ENCODE data around the gene WDR20. TPM values are rescaled to one million over a fixed set of nuclear protein-coding genes. Genes with fewer than 3 reads are reported as not detected.
A peak's percentile ranks its signal among the peaks of the same experiment; 100 is the strongest.

Gene WDR20
- total and polyA plus RNA-seq, 2 of the 4 experiments (the other 2 are of a cell fraction), result 20.3 to 27.4 TPM

DNA sequence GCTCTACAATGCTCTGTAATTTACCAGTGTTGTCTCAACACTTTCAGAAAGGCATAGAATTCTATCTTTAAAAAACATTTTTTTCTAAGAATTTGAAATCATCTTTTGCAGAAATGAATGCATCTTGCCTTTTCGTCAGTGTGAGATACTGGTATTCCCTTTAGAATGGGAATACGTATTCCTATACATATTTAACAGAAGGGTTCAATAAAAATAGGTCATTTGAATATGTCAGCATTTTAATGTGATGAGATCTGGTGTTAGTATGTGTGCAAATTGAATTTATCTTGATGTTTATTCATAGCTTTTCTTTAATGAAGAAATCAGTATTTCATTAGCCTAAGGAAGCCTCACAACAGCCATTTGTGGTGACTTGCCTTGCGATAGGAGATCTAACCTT, 44.2 kb downstream of the WDR20 start:
- POLR2A ChIA-PET (ENCODE audit: unreplicated experiment), result no interaction called here
- H3K9me3 ChIP-seq (ENCODE audit: control insufficient read depth, insufficient read depth, low read length), result no peaks in the 10 kb centered on the region
- H3K23ac ChIP-seq (ENCODE audit: low read depth, low read length), result no peak overlapping the region
- intact Hi-C loops (cut with micrococcal nuclease), result no loop called here
- H3K14ac ChIP-seq (replicated peaks; ENCODE audit: low read depth, low read length), result no peak overlapping the region
- no peak overlapping the region for H4K5ac ChIP-seq (ENCODE audit: low read depth, low read length)
- no peak overlapping the region for H2BK5ac ChIP-seq (ENCODE audit: low read depth, low read length, poor library complexity, severe bottlenecking)
- no peak overlapping the region for H2BK120ac ChIP-seq (ENCODE audit: low read depth, low read length)
- no peak overlapping the region for H3K27ac ChIP-seq (ENCODE audit: insufficient read depth, low read length)
- H3K4me1 ChIP-seq (ENCODE audit: control insufficient read depth, insufficient read depth, low read length), result peaks cover 11% of the 10 kb centered on the region
- peaks cover 47 to 80% of the 10 kb centered on the region in 2 experiments for H3K79me1 ChIP-seq (ENCODE audit: low read depth in 1 of 2, low read length in 2 of 2)
- in situ Hi-C loops (cut with MboI; ENCODE audit: low sequenced_read_pairs), result no loop called here
- CTCF ChIA-PET, result no interaction called here
- H2AK5ac ChIP-seq (ENCODE audit: low read depth, low read length), result no peak overlapping the region
- no peak overlapping the region for H2BK15ac ChIP-seq (ENCODE audit: low read depth, low read length)
- no peak overlapping the region for H2BK20ac ChIP-seq (ENCODE audit: low read depth, low read length)
- no peak overlapping the region for H3K56ac ChIP-seq (ENCODE audit: extremely low read depth, insufficient read depth, low read length)
- H2AK9ac ChIP-seq (replicated peaks; ENCODE audit: low read depth, low read length, poor library complexity), result no peak overlapping the region
- H3K4me3 ChIP-seq (ENCODE audit: insufficient read depth, low read depth, low read length), result no peak overlapping the region
- H4K20me1 ChIP-seq (ENCODE audit: insufficient read depth, low read length), result peaks cover 74% of the 10 kb centered on the region
- BruUV-seq (replicated peaks), result no TSS peak
- peaks cover 16% of the 10 kb centered on the region for H3K9me1 ChIP-seq (ENCODE audit: insufficient read depth, low read length)
- dilution Hi-C loops (cut with HindIII; ENCODE audit: low sequenced_read_pairs, unreplicated experiment), result no loop called here
- H2AFZ ChIP-seq (replicated peaks; ENCODE audit: low read length, poor library complexity), result no peak overlapping the region
- no peak overlapping the region for H3K9ac ChIP-seq (ENCODE audit: low read depth, low read length)
- H3K4me2 ChIP-seq (ENCODE audit: low read depth, low read length), result no peak overlapping the region
- no peak overlapping the region for H4K91ac ChIP-seq (ENCODE audit: insufficient read depth, low read depth, low read length)
- no peaks in the 10 kb centered on the region for H3K27me3 ChIP-seq (ENCODE audit: control insufficient read depth, insufficient read depth, low read length)
- no CpG with 5 or more reads among the region's 3 CpGs for WGBS, 2 experiments (ENCODE audit: extremely low coverage in 2 of 2, insufficient read length in 1 of 2)
- ATAC-seq (ENCODE audit: low read depth) (no peak), DNase-seq (no peak)
- no peak overlapping the region for H3K4ac ChIP-seq (ENCODE audit: low read depth, low read length)
- peak; percentile 60 for TF ChIP-seq MAFK (IDR thresholded peaks at IDR 0.05; ENCODE audit: low read depth, low read length)
- TF ChIP-seq CHD1 (IDR thresholded peaks at IDR 0.05; ENCODE audit: low read depth, low read length), result no peak
- H3K36me3 ChIP-seq (ENCODE audit: control insufficient read depth, insufficient read depth, low read length), result no peaks in the 10 kb centered on the region
- H4K8ac ChIP-seq (ENCODE audit: low read depth in 2 of 2, low read length in 2 of 2), result no peak overlapping the region
- no peak overlapping the region for H3K18ac ChIP-seq (ENCODE audit: low read depth, low read length)
